GM21737 (cell line): ENCODE measurements around the gene PTK6.

Source experiments
- ATAC-seq: cut with Tn5 transposase; IDR thresholded peaks from one replicate; pipeline ENCODE4 v1.9.1; 2021; ENCODE audit warnings: mild to moderate bottlenecking, moderate library complexity; ENCODE audit not compliant: unreplicated experiment

PTK6 gene

GRCh38 chr20:63497138-63497945 lies 39.8 kb downstream of the PTK6 start:
- ATAC-seq, result no peak

GRCh38 chr20:63496596-63497120 lies 40.5 kb downstream of the PTK6 start:
- no peak for ATAC-seq

GRCh38 chr20:63495741-63496595 lies 41.2 kb downstream of the PTK6 start:
- no peak for ATAC-seq

DNA sequence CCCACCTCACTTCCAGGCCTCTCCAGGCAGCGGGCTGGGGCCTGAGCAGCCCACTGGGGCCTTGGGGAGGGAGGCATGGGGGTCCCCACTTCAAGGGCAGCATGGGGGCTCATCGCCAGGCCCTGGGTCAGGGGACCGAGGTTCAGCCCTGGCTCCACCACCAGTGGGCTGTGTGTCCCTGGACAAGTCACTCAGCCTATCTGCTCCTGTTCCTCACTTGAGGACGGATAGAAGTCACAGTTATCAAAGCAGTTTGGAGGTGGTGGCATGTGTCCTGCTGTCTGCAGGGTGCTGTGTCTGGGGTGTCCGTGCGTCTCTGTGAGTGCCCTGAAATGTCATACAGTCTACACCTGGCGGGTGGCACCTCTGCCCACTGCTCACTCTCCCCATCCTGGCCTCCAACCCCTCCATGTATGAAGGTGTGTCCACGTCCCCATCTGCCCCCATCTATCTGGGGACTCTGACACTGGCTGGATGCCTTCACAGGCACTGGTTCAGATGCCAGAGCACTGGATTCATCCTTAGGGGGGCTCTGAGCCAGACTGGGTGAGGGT lies 41.9 kb downstream of the PTK6 start:
- ATAC-seq, result no peak

DNA sequence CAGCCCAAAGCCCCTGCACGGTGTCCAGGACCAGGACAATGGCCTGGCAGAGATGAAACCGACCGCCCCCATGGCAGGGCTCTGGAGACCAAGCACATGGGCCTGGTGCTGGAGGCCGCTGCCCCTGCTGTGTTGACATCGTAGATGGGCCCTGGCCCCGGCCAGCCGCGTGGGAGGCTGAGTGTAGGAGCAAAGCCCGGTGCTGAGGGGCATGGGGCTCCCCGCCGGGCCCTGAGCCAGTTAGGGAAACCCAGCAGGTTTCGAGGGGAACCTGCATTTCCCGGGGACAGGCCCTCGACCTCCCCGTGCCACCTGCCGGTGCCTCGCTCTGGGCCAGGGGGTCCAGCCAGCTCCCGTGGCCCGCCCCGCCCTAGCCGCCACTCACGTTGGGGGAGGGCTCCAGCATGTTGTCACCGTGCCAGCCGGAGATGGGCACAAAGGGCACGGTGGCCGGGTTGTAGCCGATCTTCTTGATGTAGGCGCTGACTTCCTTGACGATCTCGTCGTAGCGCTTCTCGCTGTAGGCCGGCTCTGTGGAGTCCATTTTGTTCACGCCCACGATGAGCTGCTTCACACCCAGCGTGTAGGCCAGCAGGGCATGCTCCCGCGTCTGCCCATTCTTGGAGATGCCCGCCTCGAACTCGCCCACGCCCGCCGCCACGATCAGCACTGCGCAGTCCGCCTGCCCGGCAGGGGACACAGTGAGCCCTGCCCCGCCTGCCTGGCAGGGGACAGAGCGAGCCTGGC lies 42.6 kb downstream of the PTK6 start:
- no peak for ATAC-seq

DNA sequence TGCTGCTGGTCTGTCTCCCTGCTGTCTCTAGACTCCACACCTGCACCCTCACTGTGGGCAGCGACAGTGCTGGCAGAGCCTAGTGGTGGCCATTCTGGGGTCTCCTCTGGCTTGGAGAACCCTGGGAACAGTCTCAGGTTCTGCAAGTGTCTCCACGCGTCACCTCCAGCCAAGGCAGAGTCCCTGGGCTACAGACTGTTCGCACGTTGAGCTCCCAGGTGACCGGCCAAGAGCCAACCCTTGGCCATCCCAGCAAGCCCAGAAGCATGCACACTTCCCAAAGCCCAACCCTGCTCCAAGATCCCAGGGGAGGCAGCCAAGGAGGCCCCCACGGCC lies 43.1 kb downstream of the PTK6 start:
- ATAC-seq, result no peak

DNA sequence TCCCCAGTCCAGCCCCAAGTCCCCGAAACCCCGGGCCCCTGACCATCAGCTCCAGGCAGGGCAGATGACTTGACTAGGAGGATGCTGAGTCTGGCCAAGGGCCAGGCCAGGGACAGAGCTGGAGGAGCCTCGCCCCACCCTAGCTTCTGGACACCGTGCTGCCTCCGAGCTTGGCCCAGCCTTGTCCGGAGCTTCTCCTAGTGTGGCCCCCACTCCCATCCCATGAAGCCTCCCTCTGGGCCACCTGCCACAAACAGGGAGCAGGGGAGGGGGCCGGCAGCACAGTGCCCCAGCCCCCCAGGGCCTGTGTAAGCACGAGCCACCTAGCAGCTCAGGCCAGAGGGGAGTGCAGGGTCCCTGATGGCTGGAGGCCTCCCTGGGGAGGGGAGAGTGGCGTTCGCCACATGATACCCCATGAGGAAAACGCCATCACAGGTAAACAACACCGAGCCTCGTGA lies 43.6 kb downstream of the PTK6 start:
- ATAC-seq, result no peak

GRCh38 chr20:63492982-63493381 lies 44.2 kb downstream of the PTK6 start:
- no peak for ATAC-seq

GRCh38 chr20:63492518-63492917 lies 44.7 kb downstream of the PTK6 start:
- ATAC-seq, result no peak

- no peak for ATAC-seq
Observed at GRCh38 chr20:63491635-63492230, 45.4 kb downstream of the PTK6 start.

GRCh38 chr20:63491078-63491477 lies 46.1 kb downstream of the PTK6 start:
- ATAC-seq, result no peak

DNA sequence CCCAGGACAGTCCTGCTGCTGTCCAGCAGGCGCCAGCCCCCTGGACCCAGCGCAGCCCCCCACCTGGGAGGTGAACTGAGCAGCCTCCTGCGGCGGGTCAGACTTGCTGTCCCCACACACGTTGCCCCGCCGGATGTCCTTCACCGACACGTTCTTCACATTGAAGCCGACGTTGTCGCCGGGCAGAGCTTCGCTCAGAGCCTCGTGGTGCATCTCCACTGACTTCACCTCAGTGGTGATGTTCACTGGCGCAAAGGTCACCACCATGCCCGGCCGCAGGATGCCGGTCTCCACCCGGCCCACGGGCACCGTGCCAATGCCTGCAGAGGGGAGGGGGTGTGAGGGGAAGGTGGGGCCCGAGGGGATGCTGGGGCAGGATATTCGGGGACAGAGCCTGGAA lies 46.8 kb downstream of the PTK6 start:
- ATAC-seq, result no peak

DNA sequence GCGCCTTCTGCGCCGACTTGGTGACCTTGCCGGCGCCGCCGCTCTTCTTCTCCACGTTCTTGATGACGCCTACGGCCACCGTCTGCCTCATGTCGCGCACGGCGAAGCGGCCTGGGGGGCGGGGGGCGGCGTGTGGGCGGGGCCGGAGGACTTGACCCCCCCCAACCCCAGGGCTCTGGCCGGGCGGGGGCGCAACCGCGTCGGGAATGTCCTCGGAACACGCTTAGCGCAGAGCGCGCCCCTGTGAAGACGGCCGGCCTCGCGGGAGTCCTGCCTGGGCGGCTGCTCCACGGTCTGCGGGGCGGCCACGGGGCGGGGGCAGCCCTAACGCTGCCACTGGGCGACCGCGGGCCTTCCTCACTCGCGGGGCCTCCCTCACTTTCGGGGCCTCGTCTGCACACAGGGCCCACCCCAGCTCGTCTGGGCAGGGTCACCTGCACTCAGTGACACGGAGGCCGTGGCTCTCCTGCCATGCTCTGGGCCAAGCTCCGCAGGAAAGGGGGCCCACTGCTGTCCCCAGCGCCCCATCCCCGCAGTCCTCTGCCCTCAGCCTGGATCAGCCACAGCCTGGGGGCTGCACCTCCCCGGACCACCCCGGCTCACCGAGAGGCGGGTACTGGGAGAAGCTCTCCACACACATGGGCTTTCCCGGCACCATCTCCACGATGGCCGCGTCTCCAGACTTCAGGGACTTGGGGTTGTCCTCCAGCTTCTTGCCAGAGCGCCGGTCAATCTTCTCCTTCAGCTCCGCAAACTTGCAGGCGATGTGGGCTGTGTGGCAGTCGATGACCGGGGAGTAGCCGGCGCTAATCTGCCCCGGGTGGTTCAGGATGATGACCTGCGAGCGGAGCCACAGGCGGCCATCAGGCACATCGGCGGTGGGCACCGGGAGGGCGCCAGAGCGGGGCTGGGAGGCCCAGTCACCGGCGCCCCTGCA lies 48.6 kb downstream of the PTK6 start:
- no peak for ATAC-seq

GRCh38 chr20:63487781-63488241 lies 49.4 kb downstream of the PTK6 start:
- ATAC-seq, result no peak

- ATAC-seq, result no peak
Observed at GRCh38 chr20:63487116-63487764, 49.9 kb downstream of the PTK6 start.

- no peak for ATAC-seq
Observed at GRCh38 chr20:63486300-63486855, 50.8 kb downstream of the PTK6 start.

GRCh38 chr20:63484651-63485403 lies 52.3 kb downstream of the PTK6 start:
- ATAC-seq, result no peak

GRCh38 chr20:63484236-63484635 lies 52.9 kb downstream of the PTK6 start:
- ATAC-seq, result no peak
